DOHH2 (cell line): ENCODE data around the gene ARHGAP6.

Experiments used
- H3F3A ChIP-seq: fragments of 200-600 bp; sonication (generic), shearing (Covaris generic); 2 replicates; pipeline ENCODE4 v1.6.0; 2016; ENCODE audit warnings: antibody characterized with exemption, mild to moderate bottlenecking; ENCODE audit not compliant: control insufficient read depth, insufficient read depth
- H3K27ac ChIP-seq: fragments of 200-600 bp; sonication (generic); 2 replicates; pipeline ENCODE4 v1.5.1; 2014; ENCODE audit warnings: low read depth, mild to moderate bottlenecking, low read length, moderate library complexity
- H3K27me3 ChIP-seq: fragments of 200-600 bp; sonication (generic); 2 replicates; pipeline ENCODE4 v1.6.1; 2014; ENCODE audit warnings: mild to moderate bottlenecking, low read length, mixed read lengths; ENCODE audit not compliant: control insufficient read depth
- H3K36me3 ChIP-seq: fragments of 200-600 bp; sonication (generic); 2 replicates; pipeline ENCODE4 v1.6.1; 2014; ENCODE audit warnings: mild to moderate bottlenecking, low read length, moderate library complexity, mixed read lengths; ENCODE audit not compliant: control insufficient read depth
- H3K4me1 ChIP-seq: fragments of 200-600 bp; sonication (generic); 2 replicates; pipeline ENCODE4 v1.6.1; 2014; ENCODE audit warnings: mild to moderate bottlenecking, low read length, mixed read lengths; ENCODE audit not compliant: control insufficient read depth
- H3K4me2 ChIP-seq: fragments of 200-600 bp; sonication (generic); 2 replicates; pipeline ENCODE4 v1.6.0; 2014; ENCODE audit warnings: mild to moderate bottlenecking, low read length, moderate library complexity
- H3K4me3 ChIP-seq: fragments of 200-600 bp; sonication (generic); 2 replicates; pipeline ENCODE4 v1.5.1; 2014; ENCODE audit warnings: mild to moderate bottlenecking, low read length, mixed read lengths
- H3K79me2 ChIP-seq: fragments of 200-600 bp; sonication (generic); 2 replicates; pipeline ENCODE4 v1.6.1; 2014; ENCODE audit warnings: mild to moderate bottlenecking, low read length, mixed read lengths; ENCODE audit not compliant: control insufficient read depth
- H3K9me2 ChIP-seq: fragments of 200-600 bp; sonication (generic); replicated peaks from 2 replicates; pipeline ENCODE4 v1.6.1; 2014; ENCODE audit warnings: mild to moderate bottlenecking, low read length, mixed read lengths; ENCODE audit not compliant: control insufficient read depth
- H3K9me3 ChIP-seq: fragments of 200-600 bp; sonication (generic); 2 replicates; pipeline ENCODE4 v1.6.1; 2014; ENCODE audit warnings: antibody characterized with exemption, low read length, mixed read lengths; ENCODE audit not compliant: control insufficient read depth, insufficient read depth
- H4K20me1 ChIP-seq: fragments of 200-600 bp; sonication (generic); 2 replicates; pipeline ENCODE4 v1.6.0; 2014; ENCODE audit warnings: low read depth, mild to moderate bottlenecking, antibody characterized with exemption, low read length, moderate library complexity; ENCODE audit not compliant: control insufficient read depth, insufficient read depth
- EZH2phosphoT487 ChIP-seq: fragments of 200-600 bp; sonication (generic); IDR thresholded peaks from 2 replicates; pipeline ENCODE4 v1.6.1; 2017; ENCODE audit warnings: borderline replicate concordance, mild to moderate bottlenecking, antibody characterized with exemption, low read length, moderate library complexity, mixed read lengths
- TF ChIP-seq, protein P1 (sequence below): fragments of 200-600 bp; sonication (generic); IDR thresholded peaks from one replicate; pipeline ENCODE4 v1.5.1; 2014; ENCODE audit warnings: antibody characterized with exemption, mild to moderate bottlenecking, low read depth, low read length; ENCODE audit not compliant: poor library complexity, severe bottlenecking

ARHGAP6 gene

GRCh38 chrX:11135564-11136185 lies 530.0 kb downstream of the ARHGAP6 start:
- no peak overlapping the region for H3K4me3 ChIP-seq
- H3K27ac ChIP-seq, result no peak overlapping the region
- H3K9me2 ChIP-seq, result no peaks in the 10 kb centered on the region
- no peaks in the 10 kb centered on the region for H3K4me1 ChIP-seq
- no peaks in the 10 kb centered on the region for H4K20me1 ChIP-seq
- H3K9me3 ChIP-seq, result no peaks in the 10 kb centered on the region
- TF ChIP-seq, protein P1, sequence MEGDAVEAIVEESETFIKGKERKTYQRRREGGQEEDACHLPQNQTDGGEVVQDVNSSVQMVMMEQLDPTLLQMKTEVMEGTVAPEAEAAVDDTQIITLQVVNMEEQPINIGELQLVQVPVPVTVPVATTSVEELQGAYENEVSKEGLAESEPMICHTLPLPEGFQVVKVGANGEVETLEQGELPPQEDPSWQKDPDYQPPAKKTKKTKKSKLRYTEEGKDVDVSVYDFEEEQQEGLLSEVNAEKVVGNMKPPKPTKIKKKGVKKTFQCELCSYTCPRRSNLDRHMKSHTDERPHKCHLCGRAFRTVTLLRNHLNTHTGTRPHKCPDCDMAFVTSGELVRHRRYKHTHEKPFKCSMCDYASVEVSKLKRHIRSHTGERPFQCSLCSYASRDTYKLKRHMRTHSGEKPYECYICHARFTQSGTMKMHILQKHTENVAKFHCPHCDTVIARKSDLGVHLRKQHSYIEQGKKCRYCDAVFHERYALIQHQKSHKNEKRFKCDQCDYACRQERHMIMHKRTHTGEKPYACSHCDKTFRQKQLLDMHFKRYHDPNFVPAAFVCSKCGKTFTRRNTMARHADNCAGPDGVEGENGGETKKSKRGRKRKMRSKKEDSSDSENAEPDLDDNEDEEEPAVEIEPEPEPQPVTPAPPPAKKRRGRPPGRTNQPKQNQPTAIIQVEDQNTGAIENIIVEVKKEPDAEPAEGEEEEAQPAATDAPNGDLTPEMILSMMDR, result no peak
- TF ChIP-seq EZH2phosphoT487, result no peak
- H3K4me2 ChIP-seq, result no peak overlapping the region
- H3F3A ChIP-seq, result no peaks in the 10 kb centered on the region
- H3K36me3 ChIP-seq, result no peaks in the 10 kb centered on the region
- H3K27me3 ChIP-seq, result no peaks in the 10 kb centered on the region
- no peaks in the 10 kb centered on the region for H3K79me2 ChIP-seq

DNA sequence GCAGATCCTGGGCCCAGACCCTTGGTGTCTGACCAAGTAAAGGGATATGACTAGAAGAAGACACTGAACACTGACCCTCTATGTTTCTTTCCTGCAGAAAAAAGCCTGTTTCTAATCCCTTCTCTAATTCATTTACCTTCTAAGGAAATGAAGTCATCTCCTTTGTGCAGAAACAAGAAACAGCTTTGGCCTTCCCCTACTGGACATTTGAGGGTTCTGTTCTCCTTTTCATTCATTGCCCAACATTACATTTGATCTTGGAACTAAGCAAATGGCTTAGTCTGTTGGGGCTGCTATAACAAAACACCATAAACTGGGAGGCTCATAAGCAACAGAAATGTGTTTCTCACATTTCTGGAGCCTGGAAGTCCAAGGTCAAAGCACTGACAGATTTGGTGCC lies 534.6 kb downstream of the ARHGAP6 start:
- H3K9me3 ChIP-seq, result no peaks in the 10 kb centered on the region
- H3F3A ChIP-seq, result no peaks in the 10 kb centered on the region
- no peak overlapping the region for H3K4me3 ChIP-seq
- H4K20me1 ChIP-seq, result no peaks in the 10 kb centered on the region
- no peaks in the 10 kb centered on the region for H3K36me3 ChIP-seq
- no peaks in the 10 kb centered on the region for H3K9me2 ChIP-seq
- H3K27me3 ChIP-seq, result no peaks in the 10 kb centered on the region
- no peaks in the 10 kb centered on the region for H3K79me2 ChIP-seq
- H3K27ac ChIP-seq, result no peak overlapping the region
- H3K4me2 ChIP-seq, result no peak overlapping the region
- H3K4me1 ChIP-seq, result no peaks in the 10 kb centered on the region
- TF ChIP-seq, protein P1, result no peak
- no peak for TF ChIP-seq EZH2phosphoT487

DNA sequence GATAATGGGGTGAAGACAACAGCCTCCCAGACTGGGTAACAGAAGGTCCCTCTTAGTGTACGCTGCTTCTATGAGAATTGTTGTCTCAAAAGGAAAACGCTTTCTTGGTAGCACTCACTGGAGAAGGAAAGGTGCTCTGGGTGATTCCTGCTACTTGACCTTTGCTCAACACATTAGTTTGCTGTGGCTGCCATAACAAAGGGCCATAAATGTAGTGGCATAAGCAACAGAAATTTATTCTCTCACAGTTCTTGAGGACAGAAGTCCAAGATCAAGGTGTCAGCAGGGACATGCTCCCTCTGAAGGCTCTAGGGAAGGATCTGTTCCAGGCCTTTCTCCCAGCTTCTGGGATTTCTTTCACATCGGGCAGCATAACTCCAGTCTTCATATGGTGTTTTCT lies 535.6 kb downstream of the ARHGAP6 start:
- H4K20me1 ChIP-seq, result no peaks in the 10 kb centered on the region
- no peaks in the 10 kb centered on the region for H3K27me3 ChIP-seq
- H3K79me2 ChIP-seq, result no peaks in the 10 kb centered on the region
- no peak overlapping the region for H3K27ac ChIP-seq
- no peak overlapping the region for H3K4me3 ChIP-seq
- H3K4me1 ChIP-seq, result no peaks in the 10 kb centered on the region
- no peaks in the 10 kb centered on the region for H3K36me3 ChIP-seq
- H3K9me3 ChIP-seq, result no peaks in the 10 kb centered on the region
- no peaks in the 10 kb centered on the region for H3K9me2 ChIP-seq
- TF ChIP-seq, protein P1, result no peak
- TF ChIP-seq EZH2phosphoT487, result no peak
- H3F3A ChIP-seq, result no peaks in the 10 kb centered on the region
- no peak overlapping the region for H3K4me2 ChIP-seq
